ENCODE measurements around the gene IL33.

- TF ChIP-seq EZH2phosphoT487 (IDR thresholded peaks at IDR 0.05; ENCODE audit: low read depth, severe bottlenecking, unreplicated experiment): no peak
- no peak for TF ChIP-seq CTCF (IDR thresholded peaks at IDR 0.05; ENCODE audit: poor library complexity)
Measured at GRCh38 chr9:6219981-6220380, 4.4 kb downstream of the IL33 start.
